Testis (tissue), 2 donors: ENCODE data around the gene SLC30A1.

Source experiments
- CTCF ChIP-seq, 3 experiments: fragments of 450-650 bp in 2 of 3; fragments of 200-600 bp in 1 of 3; sonication (generic) in 1 of 3; IDR thresholded peaks; one replicate each; pipeline ENCODE4 v1.5.1; 2016 to 2019; ENCODE audit warnings: antibody characterized with exemption in 3 of 3, mild to moderate bottlenecking in 2 of 3, moderate library complexity in 1 of 3
- POLR2A ChIP-seq: fragments of 450-650 bp; IDR thresholded peaks from one replicate; pipeline ENCODE4 v1.6.1; 2017; ENCODE audit warnings: antibody characterized with exemption, mild to moderate bottlenecking, moderate library complexity

- TF ChIP-seq CTCF (IDR thresholded peaks at IDR 0.05) (no peak), POLR2A (no peak)
Measured at GRCh38 chr1:211571998-211572397, 7.0 kb downstream of the SLC30A1 start.
